ENCODE data around the gene INPP4B.

DNA sequence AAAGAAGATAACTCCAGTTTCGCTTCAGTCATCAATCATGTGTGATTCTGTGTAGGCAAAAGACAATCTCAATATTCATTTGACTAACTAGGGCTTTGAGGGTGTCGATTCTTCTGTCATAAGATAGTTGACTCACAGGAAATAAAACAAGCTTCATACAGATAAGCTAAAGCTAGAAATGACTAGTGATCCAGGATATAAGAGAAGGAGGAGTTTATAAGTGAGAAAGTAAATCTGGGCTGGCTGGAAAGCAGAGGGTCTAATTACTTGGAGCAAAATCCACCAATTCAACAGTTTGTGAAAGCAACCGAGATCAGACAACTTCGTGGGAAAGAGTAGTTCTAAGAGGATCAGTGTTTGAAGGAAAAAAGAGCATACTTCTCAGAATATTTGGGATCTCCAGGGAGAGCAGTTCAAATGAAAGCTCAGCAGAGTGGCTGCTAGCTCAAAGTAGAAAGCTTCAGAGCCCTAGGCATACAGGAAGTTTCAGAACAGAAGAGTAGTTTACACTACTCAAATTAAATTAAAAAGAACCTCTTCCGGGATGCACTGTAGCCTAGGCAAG lies 429.3 kb downstream of the INPP4B start:
- TF ChIP-seq, protein P1, sequence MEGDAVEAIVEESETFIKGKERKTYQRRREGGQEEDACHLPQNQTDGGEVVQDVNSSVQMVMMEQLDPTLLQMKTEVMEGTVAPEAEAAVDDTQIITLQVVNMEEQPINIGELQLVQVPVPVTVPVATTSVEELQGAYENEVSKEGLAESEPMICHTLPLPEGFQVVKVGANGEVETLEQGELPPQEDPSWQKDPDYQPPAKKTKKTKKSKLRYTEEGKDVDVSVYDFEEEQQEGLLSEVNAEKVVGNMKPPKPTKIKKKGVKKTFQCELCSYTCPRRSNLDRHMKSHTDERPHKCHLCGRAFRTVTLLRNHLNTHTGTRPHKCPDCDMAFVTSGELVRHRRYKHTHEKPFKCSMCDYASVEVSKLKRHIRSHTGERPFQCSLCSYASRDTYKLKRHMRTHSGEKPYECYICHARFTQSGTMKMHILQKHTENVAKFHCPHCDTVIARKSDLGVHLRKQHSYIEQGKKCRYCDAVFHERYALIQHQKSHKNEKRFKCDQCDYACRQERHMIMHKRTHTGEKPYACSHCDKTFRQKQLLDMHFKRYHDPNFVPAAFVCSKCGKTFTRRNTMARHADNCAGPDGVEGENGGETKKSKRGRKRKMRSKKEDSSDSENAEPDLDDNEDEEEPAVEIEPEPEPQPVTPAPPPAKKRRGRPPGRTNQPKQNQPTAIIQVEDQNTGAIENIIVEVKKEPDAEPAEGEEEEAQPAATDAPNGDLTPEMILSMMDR (conservative IDR thresholded peaks at IDR 0.05; ENCODE audit: low read depth, low read length), result no peak
- no peak for TF ChIP-seq EZH2 (IDR thresholded peaks at IDR 0.05; ENCODE audit: low read length, unreplicated experiment)
- no peak for TF ChIP-seq EZH2phosphoT487 (IDR thresholded peaks at IDR 0.05; ENCODE audit: borderline replicate concordance, low read length)

Measured in PC-3 (cell line).